ENCODE data around the gene WDR27.

- TF ChIP-seq GATA2 (IDR thresholded peaks at IDR 0.05; ENCODE audit: low read depth, low read length) (no peak), GATA3 (IDR thresholded peaks at IDR 0.05; ENCODE audit: low read depth, low read length) (no peak)
These were observed 165.2 kb downstream of the WDR27 start for GRCh38 chr6:169536446-169537170.
